H9 (cell line): ENCODE results near the gene FAM221B. TPM values are rescaled to one million over a fixed set of nuclear protein-coding genes. Genes with fewer than 3 reads are reported as not detected.

Experiments
- DNase-seq: peaks from one replicate; pipeline ENCODE4 v3.0.0-alpha.2; 2017
- H2AFZ ChIP-seq: one replicate; pipeline ENCODE4 v1.6.1; 2013; ENCODE audit warnings: mild to moderate bottlenecking, low read length, control low read depth, moderate library complexity
- H2AK5ac ChIP-seq: 2 replicates; pipeline ENCODE4 v1.6.1; 2013; ENCODE audit warnings: low read length, control low read depth, mixed read lengths; ENCODE audit not compliant: insufficient read length
- H2BK120ac ChIP-seq: one replicate; pipeline ENCODE4 v1.6.1; 2013; ENCODE audit warnings: low read depth, mild to moderate bottlenecking, low read length, control low read depth, inconsistent platforms; ENCODE audit not compliant: poor library complexity, severe bottlenecking
- H2BK12ac ChIP-seq: 2 replicates; pipeline ENCODE4 v1.6.1; 2013; ENCODE audit warnings: low read length, control low read depth, mixed read lengths, low read depth; ENCODE audit not compliant: insufficient read length
- H2BK15ac ChIP-seq: 2 replicates; pipeline ENCODE4 v1.6.1; 2013; ENCODE audit warnings: low read depth, low read length, control low read depth
- H2BK20ac ChIP-seq: one replicate; pipeline ENCODE4 v1.6.1; 2013; ENCODE audit warnings: low read depth, mild to moderate bottlenecking, low read length, control low read depth, inconsistent platforms; ENCODE audit not compliant: poor library complexity, severe bottlenecking
- H2BK5ac ChIP-seq: 2 replicates; pipeline ENCODE4 v1.6.1; 2013; ENCODE audit warnings: low read length, control low read depth, mixed read lengths; ENCODE audit not compliant: insufficient read length
- H3K14ac ChIP-seq: 2 replicates; pipeline ENCODE4 v1.6.1; 2013; ENCODE audit warnings: low read length, control low read depth; ENCODE audit not compliant: insufficient read depth
- H3K18ac ChIP-seq: 2 replicates; pipeline ENCODE4 v1.6.1; 2013; ENCODE audit warnings: low read depth, mild to moderate bottlenecking, mixed read lengths, low read length, control low read depth; ENCODE audit not compliant: insufficient read length
- H3K23ac ChIP-seq: 2 replicates; pipeline ENCODE4 v1.6.1; 2013; ENCODE audit warnings: low read length, control low read depth, mixed read lengths, low read depth; ENCODE audit not compliant: insufficient read length
- H3K23me2 ChIP-seq: 2 replicates; pipeline ENCODE4 v1.6.1; 2013; ENCODE audit warnings: low read depth, mild to moderate bottlenecking, mixed read lengths, low read length, control low read depth; ENCODE audit not compliant: insufficient read length, poor library complexity, severe bottlenecking
- H3K27ac ChIP-seq: 2 replicates; pipeline ENCODE4 v1.5.1; 2013; ENCODE audit warnings: low read length, control low read depth, mixed read lengths, low read depth; ENCODE audit not compliant: insufficient read length
- H3K27me3 ChIP-seq: 2 replicates; pipeline ENCODE4 v1.6.1; 2013; ENCODE audit warnings: low read length, control low read depth, inconsistent platforms; ENCODE audit not compliant: insufficient read depth
- H3K4ac ChIP-seq: 2 replicates; pipeline ENCODE4 v1.6.1; 2013; ENCODE audit warnings: low read depth, mild to moderate bottlenecking, control low read depth, inconsistent platforms, low read length, moderate library complexity
- H3K4me1 ChIP-seq: 2 replicates; pipeline ENCODE4 v1.6.1; 2013; ENCODE audit warnings: low read length, control low read depth, inconsistent platforms; ENCODE audit not compliant: insufficient read depth
- H3K4me2 ChIP-seq: 2 replicates; pipeline ENCODE4 v1.6.1; 2013; ENCODE audit warnings: low read length, control low read depth, mixed read lengths; ENCODE audit not compliant: insufficient read length, insufficient read depth
- H3K56ac ChIP-seq: 2 replicates; pipeline ENCODE4 v1.6.1; 2013; ENCODE audit warnings: low read depth, mild to moderate bottlenecking, mixed read lengths, low read length, control low read depth; ENCODE audit not compliant: insufficient read length
- H3K79me1 ChIP-seq: 2 replicates; pipeline ENCODE4 v1.6.1; 2013; ENCODE audit warnings: low read depth, mild to moderate bottlenecking, moderate library complexity, low read length, control low read depth, inconsistent platforms; ENCODE audit not compliant: insufficient read depth, poor library complexity, severe bottlenecking
- H3K79me2 ChIP-seq: 2 replicates; pipeline ENCODE4 v1.6.1; 2013; ENCODE audit warnings: low read length, control low read depth, inconsistent platforms; ENCODE audit not compliant: insufficient read depth
- H3K9ac ChIP-seq: 2 replicates; pipeline ENCODE4 v1.6.1; 2013; ENCODE audit warnings: low read length, control low read depth, mixed read lengths; ENCODE audit not compliant: insufficient read length; ENCODE audit errors: extremely low read depth
- H3K9me3 ChIP-seq: one replicate; pipeline ENCODE4 v1.6.1; 2013; ENCODE audit warnings: low read depth, low read length, inconsistent platforms; ENCODE audit not compliant: control insufficient read depth
- H3T11ph ChIP-seq: one replicate; pipeline ENCODE4 v1.6.1; 2013; ENCODE audit warnings: mild to moderate bottlenecking, low read length, control low read depth, inconsistent platforms
- H4K20me1 ChIP-seq: one replicate; pipeline ENCODE4 v1.6.1; 2013; ENCODE audit not compliant: control insufficient read depth, insufficient read length, insufficient read depth
- H4K5ac ChIP-seq: 2 replicates; pipeline ENCODE4 v1.6.1; 2013; ENCODE audit warnings: low read depth, mild to moderate bottlenecking, mixed read lengths, low read length, control low read depth; ENCODE audit not compliant: insufficient read length
- H4K8ac ChIP-seq: replicated peaks from 2 replicates; pipeline ENCODE4 v1.6.1; 2013; ENCODE audit warnings: low read length, control low read depth, mixed read lengths, low read depth; ENCODE audit not compliant: insufficient read length
- H4K91ac ChIP-seq: 2 replicates; pipeline ENCODE4 v1.6.1; 2013; ENCODE audit warnings: low read depth, mild to moderate bottlenecking, moderate library complexity, mixed read lengths, low read length, control low read depth; ENCODE audit not compliant: insufficient read length
- H3K27ac Mint-ChIP-seq, 3 experiments: 2 replicates in 2 of 3; 3 replicates in 1 of 3; pipeline ENCODE4 v1.8.0; 2020 to 2021; ENCODE audit warnings: mixed read lengths in 3 of 3, mild to moderate bottlenecking in 1 of 3, moderate library complexity in 1 of 3
- H3K27me3 Mint-ChIP-seq: 2 replicates; pipeline ENCODE4 v1.8.0; 2021; ENCODE audit warnings: low read depth, mild to moderate bottlenecking, moderate library complexity, mixed read lengths
- H3K36me3 Mint-ChIP-seq, 3 experiments: 2 replicates in 2 of 3; 3 replicates in 1 of 3; pipeline ENCODE4 v1.8.0; 2020 to 2021; ENCODE audit warnings: low read depth in 3 of 3, mixed read lengths in 3 of 3; ENCODE audit not compliant: insufficient read depth in 1 of 3
- H3K4me1 Mint-ChIP-seq, 2 experiments: 2 replicates each; pipeline ENCODE4 v1.8.0; 2020; ENCODE audit warnings: mixed read lengths in 2 of 2
- H3K4me3 Mint-ChIP-seq, 2 experiments: 2 replicates in 1 of 2; 3 replicates in 1 of 2; pipeline ENCODE4 v1.8.0; 2020 to 2021; ENCODE audit warnings: mild to moderate bottlenecking in 2 of 2, mixed read lengths in 2 of 2, moderate library complexity in 1 of 2
- H3K9me3 Mint-ChIP-seq, 2 experiments: 2 replicates in 1 of 2; 3 replicates in 1 of 2; pipeline ENCODE4 v1.8.0; 2020; ENCODE audit warnings: mild to moderate bottlenecking in 2 of 2, mixed read lengths in 2 of 2, moderate library complexity in 1 of 2
- CTCF ChIP-seq: fragments of 200-600 bp; sonication (generic); conservative IDR thresholded peaks from 3 replicates; pipeline ENCODE4 v1.8.0; 2021; ENCODE audit warnings: antibody characterized with exemption, mild to moderate bottlenecking
- WGBS: extraction: QIAGEN DNeasy Blood & Tissue Kit; methylation state at CpG from one replicate; pipeline ENCODE4 v1.1.7; 2013; ENCODE audit warnings: missing lambda C conversion rate, low lambda C conversion rate, mixed read lengths; ENCODE audit not compliant: insufficient read length; ENCODE audit errors: extremely low coverage; 5-methylcytosine and 5-hydroxymethylcytosine counted together
- total RNA-seq: library from RNA; stranded (reverse); gene quantifications from 2 replicates; pipeline ENCODE4 v1.2.1, GENCODE V29; 2021

The FAM221B gene
- total RNA-seq, 1 experiment from 2014 or later, result not detected

GRCh38 chr9:35793461-35793860 is 35.1 kb downstream of the FAM221B start:
- Histone ChIP-seq H3K23me2 (peaks cover 3% of the 10 kb centered on the region), H2BK5ac (no peak overlapping the region), H3K9me3 (no peaks in the 10 kb centered on the region), H4K5ac (no peak overlapping the region), H3K79me2 (no peaks in the 10 kb centered on the region), H2BK12ac (no peak overlapping the region), H2BK15ac (no peak overlapping the region), H3K56ac (no peak overlapping the region), H2AFZ (no peak overlapping the region), H4K91ac (no peak overlapping the region), H3K18ac (no peak overlapping the region), H3K4ac (no peak overlapping the region), H3K27me3 (no peaks in the 10 kb centered on the region), H3K79me1 (no peaks in the 10 kb centered on the region), H2BK120ac (no peak overlapping the region), H3K14ac (no peak overlapping the region), H3K4me2 (no peak overlapping the region), H4K20me1 (no peaks in the 10 kb centered on the region), H2BK20ac (no peak overlapping the region), H3T11ph (no peak overlapping the region), H2AK5ac (no peak overlapping the region), H3K9ac (no peak overlapping the region), H3K23ac (no peak overlapping the region), H4K8ac (no peak overlapping the region), H3K4me1 (no peaks in the 10 kb centered on the region), H3K27ac (no peak overlapping the region)
- Mint-ChIP-seq H3K4me3 (no peak overlapping the region; a peak in 1 of 5 replicates), H3K27me3 (peaks cover 4% of the 10 kb centered on the region), H3K36me3 (no peaks in the 10 kb centered on the region; a peak in 1 of 7 replicates), H3K9me3 (no peaks in the 10 kb centered on the region), H3K27ac (no peak overlapping the region; a peak in 1 of 7 replicates), H3K4me1 (peaks cover 17 to 22% of the 10 kb centered on the region in 2 experiments)
- WGBS, result no CpG with 5 or more reads among the region's 2 CpGs
- TF ChIP-seq CTCF, result no peak
- DNase-seq, result no peak
